GM23338 (cell line): ENCODE data around the gene MAP2K7. TPM values are rescaled to one million over a fixed set of nuclear protein-coding genes. Genes with fewer than 3 reads are reported as not detected.

Experiments
- ATAC-seq: fragments of 200-7000 bp; cut with Tn5 transposase; 3 replicates; pipeline ENCODE4 v1.9.1; 2020
- DNase-seq: peaks from one replicate; pipeline ENCODE4 v3.0.0-alpha.2; 2015; ENCODE audit warnings: low spot score
- H2AFZ ChIP-seq: fragments of 200-600 bp; sonication (generic); 2 replicates; pipeline ENCODE4 v1.8.0; 2016; ENCODE audit warnings: antibody characterized with exemption, mild to moderate bottlenecking, moderate library complexity
- H3F3A ChIP-seq: fragments of 200-600 bp; sonication (generic); replicated peaks from 2 replicates; pipeline ENCODE4 v1.8.0; 2017; ENCODE audit warnings: antibody characterized with exemption, mixed run types, low read depth
- H3K27ac ChIP-seq: fragments of 200-600 bp; sonication (generic); 2 replicates; pipeline ENCODE4 v1.6.1; 2016; ENCODE audit warnings: low read depth
- H3K27me3 ChIP-seq: fragments of 200-600 bp; sonication (generic); 2 replicates; pipeline ENCODE4 v1.8.0; 2016; ENCODE audit warnings: mild to moderate bottlenecking, mixed run types, moderate library complexity; ENCODE audit not compliant: insufficient read depth
- H3K36me3 ChIP-seq: fragments of 200-600 bp; sonication (generic); 2 replicates; pipeline ENCODE4 v1.8.0; 2016; ENCODE audit warnings: mild to moderate bottlenecking; ENCODE audit not compliant: insufficient read depth
- H3K4me1 ChIP-seq: fragments of 200-600 bp; sonication (generic); 2 replicates; pipeline ENCODE4 v1.8.0; 2016; ENCODE audit warnings: mild to moderate bottlenecking, moderate library complexity; ENCODE audit not compliant: insufficient read depth
- H3K4me2 ChIP-seq: fragments of 200-600 bp; sonication (generic); 2 replicates; pipeline ENCODE4 v1.7.1; 2017; ENCODE audit warnings: mixed run types
- H3K4me3 ChIP-seq: fragments of 200-600 bp; sonication (generic); 2 replicates; pipeline ENCODE4 v1.6.1; 2016; ENCODE audit warnings: mixed run types
- H3K79me2 ChIP-seq: fragments of 200-600 bp; sonication (generic); replicated peaks from 2 replicates; pipeline ENCODE4 v1.8.0; 2017; ENCODE audit warnings: mild to moderate bottlenecking; ENCODE audit not compliant: insufficient read depth
- H3K9me2 ChIP-seq: fragments of 200-600 bp; sonication (generic); 2 replicates; pipeline ENCODE4 v1.8.0; 2017; ENCODE audit not compliant: insufficient read depth
- H4K20me1 ChIP-seq: fragments of 200-600 bp; sonication (generic); replicated peaks from 2 replicates; pipeline ENCODE4 v1.8.0; 2017; ENCODE audit warnings: mild to moderate bottlenecking; ENCODE audit not compliant: insufficient read depth
- H3K27ac Mint-ChIP-seq: 2 replicates; pipeline ENCODE4 v1.8.0; 2020; ENCODE audit warnings: inconsistent platforms, mild to moderate bottlenecking, moderate library complexity, mixed read lengths
- H3K27me3 Mint-ChIP-seq: 3 replicates; pipeline ENCODE4 v1.8.0; 2022; ENCODE audit warnings: low read depth, mild to moderate bottlenecking, moderate library complexity, mixed read lengths, inconsistent platforms; ENCODE audit not compliant: insufficient read depth, poor library complexity
- H3K36me3 Mint-ChIP-seq: 3 replicates; pipeline ENCODE4 v1.8.0; 2021; ENCODE audit warnings: low read depth, mild to moderate bottlenecking, inconsistent platforms, moderate library complexity, mixed read lengths
- H3K4me1 Mint-ChIP-seq: 3 replicates; pipeline ENCODE4 v1.8.0; 2020; ENCODE audit warnings: mild to moderate bottlenecking, inconsistent platforms, mixed read lengths
- H3K4me3 Mint-ChIP-seq: 3 replicates; pipeline ENCODE4 v1.8.0; 2021; ENCODE audit warnings: moderate library complexity, mild to moderate bottlenecking, inconsistent platforms, mixed read lengths
- H3K9me3 Mint-ChIP-seq: 3 replicates; pipeline ENCODE4 v1.8.0; 2020; ENCODE audit warnings: moderate library complexity, mild to moderate bottlenecking, inconsistent platforms, mixed read lengths
- CTCF ChIP-seq, 2 experiments: fragments of 200-600 bp in 1 of 2; sonication (generic) in 1 of 2; conservative IDR thresholded peaks; 2 replicates each; pipeline versions ENCODE4 v1.5.1 to v1.6.1; 2016 to 2017; ENCODE audit warnings: antibody characterized with exemption in 2 of 2, low read depth in 2 of 2, mild to moderate bottlenecking in 2 of 2, moderate library complexity in 1 of 2
- EZH2 ChIP-seq: fragments of 200-600 bp; sonication (generic); IDR thresholded peaks from one replicate; pipeline ENCODE4 v1.8.0; 2017; ENCODE audit warnings: antibody characterized with exemption, mild to moderate bottlenecking, low read depth; ENCODE audit not compliant: unreplicated experiment
- EZH2phosphoT487 ChIP-seq: fragments of 200-600 bp; sonication (generic); IDR thresholded peaks from one replicate; pipeline ENCODE4 v1.8.1; 2018; ENCODE audit warnings: antibody characterized with exemption; ENCODE audit not compliant: unreplicated experiment
- NANOG ChIP-seq: IDR thresholded peaks from 2 replicates; pipeline ENCODE4 v1.6.1; 2016; ENCODE audit warnings: antibody characterized with exemption, borderline replicate concordance
- STAT1 ChIP-seq: IDR thresholded peaks from one replicate; pipeline ENCODE4 v1.6.1; 2016; ENCODE audit warnings: antibody characterized with exemption; ENCODE audit not compliant: unreplicated experiment
- ZNF331 ChIP-seq: fragments of 250-450 bp; sonication (Bioruptor Pico); IDR thresholded peaks from 2 replicates; pipeline ENCODE4 v1.5.0; 2020; ENCODE audit warnings: low read depth, mild to moderate bottlenecking, moderate library complexity
- polyA plus RNA-seq: library from polyadenylated mRNA; unstranded; fragments of >200 nt; fragmentation: Nextera tagmentation; extraction: Ambion mirVana; gene quantifications from 2 replicates; pipeline ENCODE4 v1.2.1, GENCODE V29; 2016
- total RNA-seq: library from RNA; depleted of rRNA; stranded (reverse); fragments of >200 nt; shearing (Covaris generic); gene quantifications from 2 replicates; pipeline ENCODE4 v1.2.3, GENCODE V29; 2014
- TF ChIP-seq, protein P1 (sequence below): fragments of 250-450 bp; sonication (Bioruptor Pico); IDR thresholded peaks from 2 replicates; pipeline ENCODE4 v1.5.0; 2020; ENCODE audit warnings: mild to moderate bottlenecking, moderate library complexity
- TF ChIP-seq, protein P2 (sequence below): IDR thresholded peaks from 2 replicates; pipeline ENCODE4 v1.6.1; 2016; ENCODE audit warnings: antibody characterized with exemption

MAP2K7 gene
- total and polyA plus RNA-seq, 2 experiments from 2014 or later, result 11.3 to 22.6 TPM

GRCh38 chr19:7962644-7963268 lies 59.1 kb downstream of the MAP2K7 start (continued):
- TF ChIP-seq, protein P1, sequence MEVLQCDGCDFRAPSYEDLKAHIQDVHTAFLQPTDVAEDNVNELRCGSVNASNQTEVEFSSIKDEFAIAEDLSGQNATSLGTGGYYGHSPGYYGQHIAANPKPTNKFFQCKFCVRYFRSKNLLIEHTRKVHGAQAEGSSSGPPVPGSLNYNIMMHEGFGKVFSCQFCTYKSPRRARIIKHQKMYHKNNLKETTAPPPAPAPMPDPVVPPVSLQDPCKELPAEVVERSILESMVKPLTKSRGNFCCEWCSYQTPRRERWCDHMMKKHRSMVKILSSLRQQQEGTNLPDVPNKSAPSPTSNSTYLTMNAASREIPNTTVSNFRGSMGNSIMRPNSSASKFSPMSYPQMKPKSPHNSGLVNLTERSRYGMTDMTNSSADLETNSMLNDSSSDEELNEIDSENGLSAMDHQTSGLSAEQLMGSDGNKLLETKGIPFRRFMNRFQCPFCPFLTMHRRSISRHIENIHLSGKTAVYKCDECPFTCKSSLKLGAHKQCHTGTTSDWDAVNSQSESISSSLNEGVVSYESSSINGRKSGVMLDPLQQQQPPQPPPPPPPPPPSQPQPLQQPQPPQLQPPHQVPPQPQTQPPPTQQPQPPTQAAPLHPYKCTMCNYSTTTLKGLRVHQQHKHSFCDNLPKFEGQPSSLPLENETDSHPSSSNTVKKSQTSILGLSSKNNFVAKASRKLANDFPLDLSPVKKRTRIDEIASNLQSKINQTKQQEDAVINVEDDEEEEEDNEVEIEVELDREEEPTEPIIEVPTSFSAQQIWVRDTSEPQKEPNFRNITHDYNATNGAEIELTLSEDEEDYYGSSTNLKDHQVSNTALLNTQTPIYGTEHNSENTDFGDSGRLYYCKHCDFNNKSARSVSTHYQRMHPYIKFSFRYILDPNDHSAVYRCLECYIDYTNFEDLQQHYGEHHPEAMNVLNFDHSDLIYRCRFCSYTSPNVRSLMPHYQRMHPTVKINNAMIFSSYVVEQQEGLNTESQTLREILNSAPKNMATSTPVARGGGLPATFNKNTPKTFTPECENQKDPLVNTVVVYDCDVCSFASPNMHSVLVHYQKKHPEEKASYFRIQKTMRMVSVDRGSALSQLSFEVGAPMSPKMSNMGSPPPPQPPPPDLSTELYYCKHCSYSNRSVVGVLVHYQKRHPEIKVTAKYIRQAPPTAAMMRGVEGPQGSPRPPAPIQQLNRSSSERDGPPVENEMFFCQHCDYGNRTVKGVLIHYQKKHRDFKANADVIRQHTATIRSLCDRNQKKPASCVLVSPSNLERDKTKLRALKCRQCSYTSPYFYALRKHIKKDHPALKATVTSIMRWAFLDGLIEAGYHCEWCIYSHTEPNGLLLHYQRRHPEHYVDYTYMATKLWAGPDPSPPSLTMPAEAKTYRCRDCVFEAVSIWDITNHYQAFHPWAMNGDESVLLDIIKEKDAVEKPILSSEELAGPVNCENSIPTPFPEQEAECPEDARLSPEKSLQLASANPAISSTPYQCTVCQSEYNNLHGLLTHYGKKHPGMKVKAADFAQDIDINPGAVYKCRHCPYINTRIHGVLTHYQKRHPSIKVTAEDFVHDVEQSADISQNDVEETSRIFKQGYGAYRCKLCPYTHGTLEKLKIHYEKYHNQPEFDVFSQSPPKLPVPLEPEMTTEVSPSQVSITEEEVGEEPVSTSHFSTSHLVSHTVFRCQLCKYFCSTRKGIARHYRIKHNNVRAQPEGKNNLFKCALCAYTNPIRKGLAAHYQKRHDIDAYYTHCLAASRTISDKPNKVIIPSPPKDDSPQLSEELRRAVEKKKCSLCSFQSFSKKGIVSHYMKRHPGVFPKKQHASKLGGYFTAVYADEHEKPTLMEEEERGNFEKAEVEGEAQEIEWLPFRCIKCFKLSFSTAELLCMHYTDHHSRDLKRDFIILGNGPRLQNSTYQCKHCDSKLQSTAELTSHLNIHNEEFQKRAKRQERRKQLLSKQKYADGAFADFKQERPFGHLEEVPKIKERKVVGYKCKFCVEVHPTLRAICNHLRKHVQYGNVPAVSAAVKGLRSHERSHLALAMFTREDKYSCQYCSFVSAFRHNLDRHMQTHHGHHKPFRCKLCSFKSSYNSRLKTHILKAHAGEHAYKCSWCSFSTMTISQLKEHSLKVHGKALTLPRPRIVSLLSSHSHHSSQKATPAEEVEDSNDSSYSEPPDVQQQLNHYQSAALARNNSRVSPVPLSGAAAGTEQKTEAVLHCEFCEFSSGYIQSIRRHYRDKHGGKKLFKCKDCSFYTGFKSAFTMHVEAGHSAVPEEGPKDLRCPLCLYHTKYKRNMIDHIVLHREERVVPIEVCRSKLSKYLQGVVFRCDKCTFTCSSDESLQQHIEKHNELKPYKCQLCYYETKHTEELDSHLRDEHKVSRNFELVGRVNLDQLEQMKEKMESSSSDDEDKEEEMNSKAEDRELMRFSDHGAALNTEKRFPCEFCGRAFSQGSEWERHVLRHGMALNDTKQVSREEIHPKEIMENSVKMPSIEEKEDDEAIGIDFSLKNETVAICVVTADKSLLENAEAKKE (CRISPR knock-in tag), result no peak
- no peak for TF ChIP-seq EZH2phosphoT487
- no peak for TF ChIP-seq CTCF (conservative IDR thresholded peaks at IDR 0.05; ENCODE audit: low read depth in 2 of 2)
- no peak for TF ChIP-seq STAT1
- TF ChIP-seq ZNF331 (CRISPR knock-in tag), result no peak
- TF ChIP-seq NANOG, result no peak

- Mint-ChIP-seq H3K4me3 (no peak overlapping the region), H3K36me3 (peaks cover 64% of the 10 kb centered on the region), H3K9me3 (no peaks in the 10 kb centered on the region), H3K27me3 (peaks cover 11% of the 10 kb centered on the region), H3K4me1 (peaks cover 9% of the 10 kb centered on the region; the same call in 2 of the 3 replicates), H3K27ac (no peak overlapping the region)
- Histone ChIP-seq H3F3A (peaks cover 42% of the 10 kb centered on the region), H3K27ac (no peak overlapping the region), H4K20me1 (peaks cover 37% of the 10 kb centered on the region; the same call in 1 of the 2 replicates), H3K4me3 (no peak overlapping the region), H2AFZ (no peak overlapping the region), H3K27me3 (no peaks in the 10 kb centered on the region), H3K4me2 (no peak overlapping the region), H3K36me3 (peaks cover 41% of the 10 kb centered on the region), H3K4me1 (no peaks in the 10 kb centered on the region), H3K9me2 (no peaks in the 10 kb centered on the region), H3K79me2 (no peaks in the 10 kb centered on the region; the same call in 1 of the 2 replicates)
- DNase-seq, result no peak
- TF ChIP-seq EZH2phosphoT487 (no peak), STAT1 (no peak), EZH2 (no peak)
- TF ChIP-seq, protein P2, sequence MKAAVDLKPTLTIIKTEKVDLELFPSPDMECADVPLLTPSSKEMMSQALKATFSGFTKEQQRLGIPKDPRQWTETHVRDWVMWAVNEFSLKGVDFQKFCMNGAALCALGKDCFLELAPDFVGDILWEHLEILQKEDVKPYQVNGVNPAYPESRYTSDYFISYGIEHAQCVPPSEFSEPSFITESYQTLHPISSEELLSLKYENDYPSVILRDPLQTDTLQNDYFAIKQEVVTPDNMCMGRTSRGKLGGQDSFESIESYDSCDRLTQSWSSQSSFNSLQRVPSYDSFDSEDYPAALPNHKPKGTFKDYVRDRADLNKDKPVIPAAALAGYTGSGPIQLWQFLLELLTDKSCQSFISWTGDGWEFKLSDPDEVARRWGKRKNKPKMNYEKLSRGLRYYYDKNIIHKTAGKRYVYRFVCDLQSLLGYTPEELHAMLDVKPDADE, result no peak
- ATAC-seq, result no peak
These were observed 59.9 kb downstream of the MAP2K7 start for GRCh38 chr19:7963566-7963965.
